Lung (tissue), 12 donors: ENCODE results near the gene LIMK1. TPM values are rescaled to one million over a fixed set of nuclear protein-coding genes. Genes with fewer than 3 reads are reported as not detected.

Experiments
- ATAC-seq: fragments of 200-7000 bp; cut with Tn5 transposase; one replicate; pipeline ENCODE4 v1.9.1; 2020; ENCODE audit warnings: moderate number of reproducible peaks; ENCODE audit not compliant: insufficient read depth, low FRiP score
- DNase-seq, 3 donors: peaks; one replicate each; pipeline ENCODE4 v3.0.0-alpha.2; 2013 to 2017
- H3K27ac ChIP-seq, 2 donors: one replicate each; pipeline ENCODE4 v1.5.1; 2013; ENCODE audit warnings: mild to moderate bottlenecking in 2 of 2, moderate library complexity in 2 of 2, control low read depth in 1 of 2, inconsistent platforms in 1 of 2, low read depth in 1 of 2, low read length in 1 of 2
- H3K27me3 ChIP-seq, 3 donors: one replicate each; pipeline ENCODE4 v1.5.1; 2013; ENCODE audit warnings: low read length in 2 of 3; ENCODE audit not compliant: control insufficient read depth in 3 of 3, insufficient read depth in 3 of 3
- H3K36me3 ChIP-seq, 4 donors: one replicate each; pipeline ENCODE4 v1.5.1; 2013; ENCODE audit warnings: low read length in 4 of 4, mild to moderate bottlenecking in 1 of 4, moderate library complexity in 1 of 4; ENCODE audit not compliant: control insufficient read depth in 4 of 4, insufficient read depth in 4 of 4
- H3K4me1 ChIP-seq, 5 donors: one replicate each; pipeline ENCODE4 v1.5.1; 2013; ENCODE audit warnings: low read length in 5 of 5, mild to moderate bottlenecking in 2 of 5, moderate library complexity in 1 of 5; ENCODE audit not compliant: control insufficient read depth in 5 of 5, insufficient read depth in 5 of 5
- H3K4me3 ChIP-seq: one replicate; pipeline ENCODE4 v1.5.1; 2013; ENCODE audit warnings: mild to moderate bottlenecking, control low read depth, moderate library complexity
- H3K9ac ChIP-seq, 2 donors: one replicate each; pipeline ENCODE4 v1.5.1; 2013; ENCODE audit warnings: low read length in 2 of 2, control low read depth in 1 of 2; ENCODE audit not compliant: insufficient read depth in 1 of 2
- H3K9me3 ChIP-seq, 4 donors: one replicate each; pipeline ENCODE4 v1.5.1; 2013; ENCODE audit warnings: low read length in 3 of 4, mild to moderate bottlenecking in 1 of 4, moderate library complexity in 1 of 4; ENCODE audit not compliant: control insufficient read depth in 4 of 4, insufficient read depth in 3 of 4
- CTCF ChIP-seq: IDR thresholded peaks from 2 replicates; pipeline ENCODE4 v1.5.1; 2012; ENCODE audit warnings: mild to moderate bottlenecking; ENCODE audit errors: control extremely low read depth, extremely low read depth
- WGBS, 2 donors: extraction: QIAGEN DNeasy Blood & Tissue Kit; methylation state at CpG; one replicate each; pipeline ENCODE4 v1.1.7; 2013; 5-methylcytosine and 5-hydroxymethylcytosine counted together
- polyA plus RNA-seq, 2 donors: library from polyadenylated mRNA; stranded (reverse); fragments of 200-250 nt; gene quantifications; one replicate each; pipeline ENCODE4 v1.2.1, GENCODE V29; 2013
- total RNA-seq, 2 donors: library from RNA; depleted of rRNA in 1 of 2; stranded (reverse); fragments of >200 nt in 1 of 2; gene quantifications; one replicate each; pipeline ENCODE4 v1.2.1, GENCODE V29; 2014 to 2021
- donor health status: control.
- donor health status: control.
- donor health status: Bipolar disorder and iron deficiency.
- donor health status: healthy.
- donor health status: DM: yes; HTN: yes; CAD: no.

The LIMK1 gene
- total and polyA plus RNA-seq, 4 donors, result 11.2 to 41.0 (median 17.3) TPM

DNA sequence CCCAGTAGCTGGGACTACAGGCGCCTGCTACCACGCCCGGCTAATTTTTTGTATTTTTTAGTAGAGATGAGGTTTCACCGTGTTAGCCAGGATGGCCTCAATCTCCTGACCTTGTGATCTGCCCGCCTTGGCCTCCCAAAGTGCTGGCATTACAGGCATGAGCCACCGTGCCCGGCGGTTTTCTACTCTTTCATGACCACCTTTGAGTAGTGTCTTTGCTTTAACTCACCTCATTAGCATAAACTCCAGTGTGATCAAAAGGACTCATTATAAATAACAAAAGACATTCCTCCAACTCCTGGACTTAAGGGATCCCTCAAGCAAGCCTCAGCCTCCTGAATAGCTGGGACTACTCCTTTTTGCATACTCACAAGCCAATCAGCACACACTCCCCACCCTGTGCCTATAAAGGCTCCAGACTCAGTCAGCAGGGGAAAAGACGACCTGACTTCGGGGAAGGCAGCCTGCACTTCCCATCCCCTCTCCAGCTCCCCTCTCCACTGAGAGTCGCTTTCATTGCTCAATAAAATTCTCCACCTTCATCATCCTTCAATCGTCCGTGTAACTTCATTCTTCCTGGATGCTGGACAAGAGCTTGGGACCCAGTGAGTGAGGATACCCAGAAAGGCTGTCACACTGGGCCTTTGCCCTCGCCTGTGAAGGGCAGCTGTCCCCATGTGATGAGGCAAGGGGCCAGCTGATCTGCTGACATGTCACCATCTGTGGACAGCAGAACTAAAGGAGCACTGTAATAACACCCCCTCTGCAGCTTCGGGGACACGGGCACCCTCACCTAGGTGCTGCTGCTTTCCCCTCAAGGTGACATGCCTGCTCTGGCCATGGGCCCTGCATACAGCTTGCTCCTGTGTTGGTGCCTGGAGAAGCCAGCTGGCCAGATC is 55.6 kb downstream of the LIMK1 start:
- no peak overlapping the region for H3K27ac ChIP-seq
- ATAC-seq, result no peak
- H3K4me3 ChIP-seq, result no peak overlapping the region
- no peaks in the 10 kb centered on the region for H3K4me1 ChIP-seq
- no peak overlapping the region for H3K9ac ChIP-seq
- TF ChIP-seq CTCF, result no peak
- 88 to 92% methylated on average over 16 of the region's 16 CpGs for WGBS, 2 donors
- H3K27me3 ChIP-seq, result no peaks in the 10 kb centered on the region
- no peaks in the 10 kb centered on the region for H3K9me3 ChIP-seq
- DNase-seq, result no peak
- H3K36me3 ChIP-seq, result no peaks in the 10 kb centered on the region

GRCh38 chr7:74141705-74142104 is 58.1 kb downstream of the LIMK1 start:
- no peak overlapping the region for H3K4me3 ChIP-seq
- TF ChIP-seq CTCF, result no peak
- ATAC-seq (no peak), DNase-seq (no peak)
- H3K9ac ChIP-seq, result no peak overlapping the region
- no peaks in the 10 kb centered on the region for H3K4me1 ChIP-seq
- H3K36me3 ChIP-seq, result no peaks in the 10 kb centered on the region
- H3K9me3 ChIP-seq, result peaks cover 0 to 5% (median 2%) of the 10 kb centered on the region in 4 donors
- WGBS, 2 donors, result 34 to 41% methylated on average over 1 of the region's 1 CpG
- no peak overlapping the region for H3K27ac ChIP-seq
- no peaks in the 10 kb centered on the region for H3K27me3 ChIP-seq

DNA sequence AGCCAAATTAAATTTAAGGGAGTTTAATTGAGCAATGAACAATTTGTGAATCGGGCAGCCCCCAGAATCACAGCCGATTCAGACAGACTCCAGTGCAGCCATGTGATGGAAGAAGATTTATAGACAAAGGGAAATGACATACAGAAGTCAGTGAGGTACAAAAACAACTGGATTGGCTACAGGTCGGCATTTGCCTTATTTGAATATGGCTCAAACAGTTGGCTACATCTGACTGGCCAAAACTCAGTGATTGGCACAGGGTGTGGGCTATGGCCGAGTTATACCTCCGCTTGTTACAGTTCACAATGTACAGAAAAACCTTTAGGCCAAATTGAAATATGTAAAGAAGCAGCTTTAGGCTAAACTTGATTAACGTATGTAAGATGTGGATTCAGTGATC is 59.8 kb downstream of the LIMK1 start:
- DNase-seq (no peak), ATAC-seq (no peak)
- Histone ChIP-seq H3K27ac (no peak overlapping the region), H3K9ac (no peak overlapping the region), H3K4me3 (no peak overlapping the region), H3K27me3 (no peaks in the 10 kb centered on the region), H3K9me3 (peaks cover 0 to 5% (median 2%) of the 10 kb centered on the region in 4 donors), H3K4me1 (no peaks in the 10 kb centered on the region), H3K36me3 (no peaks in the 10 kb centered on the region)
- no peak for TF ChIP-seq CTCF
- WGBS, 2 donors, result 65 to 67% methylated on average over 6 of the region's 6 CpGs

- WGBS, 2 donors, result 94 to 97% methylated on average over 1 of the region's 1 CpG
Measured at GRCh38 chr7:74148491-74148890, 64.9 kb downstream of the LIMK1 start.

More at GRCh38 chr7:74148491-74148890, 64.9 kb downstream of the LIMK1 start:
- Histone ChIP-seq H3K9ac (no peak overlapping the region), H3K4me3 (no peak overlapping the region), H3K4me1 (no peaks in the 10 kb centered on the region), H3K27me3 (no peaks in the 10 kb centered on the region), H3K9me3 (peaks cover 0 to 5% (median 2%) of the 10 kb centered on the region in 4 donors), H3K36me3 (no peaks in the 10 kb centered on the region), H3K27ac (no peak overlapping the region)
- ATAC-seq (no peak), DNase-seq (no peak)
- no peak for TF ChIP-seq CTCF
